PC-9 (cell line): ENCODE results near the gene MAEL. TPM values are rescaled to one million over a fixed set of nuclear protein-coding genes. Genes with fewer than 3 reads are reported as not detected.
A peak's percentile ranks its signal among the peaks of the same experiment; 100 is the strongest.

ENCODE experiments used
- BruUV-seq: library from RNA; stranded (reverse); fragments of 400-500 nt; replicated peaks from 2 replicates; lab custom pipeline; 2021; lab: Mats Ljungman, UMichigan
- CTCF ChIA-PET: fragments of 300-600 bp; sonication (Branson Sonifier 250); formaldehyde crosslinking; loops from one replicate; lab custom pipeline; 2022; ENCODE audit warnings: antibody characterized with exemption; lab: Charles Lee
- POLR2A ChIA-PET: fragments of 300-600 bp; sonication (Branson Sonifier 250); formaldehyde crosslinking; loops from one replicate; lab custom pipeline; 2022; ENCODE audit warnings: antibody characterized with exemption; ENCODE audit not compliant: unreplicated experiment; lab: Charles Lee
- DNase-seq, 2 experiments: peaks; one replicate each; pipeline versions ENCODE4 v3.0.0 to v3.0.0-alpha.2; 2015 to 2022; ENCODE audit warnings: mixed read lengths in 1 of 2
- H2AFZ ChIP-seq: fragments of 200-600 bp; sonication (generic); 2 replicates; pipeline ENCODE4 v1.8.1; 2017; ENCODE audit warnings: antibody characterized with exemption
- H3F3A ChIP-seq: fragments of 200-600 bp; sonication (generic); 2 replicates; pipeline ENCODE4 v1.8.1; 2017; ENCODE audit warnings: antibody characterized with exemption, mild to moderate bottlenecking, low read depth; ENCODE audit not compliant: insufficient read depth
- H3K27ac ChIP-seq: fragments of 200-600 bp; sonication (generic); 2 replicates; pipeline ENCODE4 v1.6.1; 2016; ENCODE audit warnings: mixed run types
- H3K27me3 ChIP-seq: fragments of 200-600 bp; sonication (generic); 2 replicates; pipeline ENCODE4 v1.6.1; 2016; ENCODE audit warnings: low read depth, mixed run types; ENCODE audit not compliant: insufficient read depth
- H3K36me3 ChIP-seq: fragments of 200-600 bp; sonication (generic); 2 replicates; pipeline ENCODE4 v1.6.1; 2016; ENCODE audit warnings: low read depth, mixed run types
- H3K4me1 ChIP-seq: fragments of 200-600 bp; sonication (generic); replicated peaks from 2 replicates; pipeline ENCODE4 v1.6.1; 2016; ENCODE audit warnings: mixed run types; ENCODE audit not compliant: insufficient read depth
- H3K4me2 ChIP-seq: fragments of 200-600 bp; sonication (generic); 2 replicates; pipeline ENCODE4 v1.6.1; 2017; ENCODE audit warnings: mixed run types
- H3K4me3 ChIP-seq: fragments of 200-600 bp; sonication (generic); 2 replicates; pipeline ENCODE4 v1.6.1; 2016; ENCODE audit warnings: mixed run types
- H3K79me2 ChIP-seq: fragments of 200-600 bp; sonication (generic); 2 replicates; pipeline ENCODE4 v1.6.1; 2017; ENCODE audit warnings: low read depth, mixed run types
- H3K9me2 ChIP-seq: fragments of 200-600 bp; sonication (generic); 2 replicates; pipeline ENCODE4 v1.8.1; 2017; ENCODE audit warnings: mild to moderate bottlenecking; ENCODE audit not compliant: insufficient read depth
- H3K9me3 ChIP-seq: fragments of 200-600 bp; sonication (generic); 2 replicates; pipeline ENCODE4 v1.8.1; 2016; ENCODE audit warnings: low read depth; ENCODE audit not compliant: insufficient read depth
- H4K20me1 ChIP-seq: fragments of 200-600 bp; sonication (generic); 2 replicates; pipeline ENCODE4 v1.8.1; 2017; ENCODE audit not compliant: insufficient read depth
- CTCF ChIP-seq: fragments of 200-600 bp; sonication (generic); conservative IDR thresholded peaks from 2 replicates; pipeline ENCODE4 v1.6.1; 2017; ENCODE audit warnings: mixed run types, antibody characterized with exemption, mild to moderate bottlenecking, moderate library complexity
- EZH2 ChIP-seq: fragments of 200-600 bp; sonication (generic); IDR thresholded peaks from 2 replicates; pipeline ENCODE4 v1.8.0; 2017; ENCODE audit warnings: antibody characterized with exemption, low read depth
- intact Hi-C: fragments of 100-400 bp; cut with micrococcal nuclease; formaldehyde crosslinking; loops from one replicate; pipeline ENCODE4 v1.10.0; 2022; ENCODE audit not compliant: unreplicated experiment
- total RNA-seq: library from RNA; stranded (reverse); gene quantifications from 2 replicates; pipeline ENCODE4 v1.2.3, GENCODE V29; 2021

The MAEL gene
- total RNA-seq, 1 experiment from 2014 or later = not detected

GRCh38 chr1:167043752-167044488 is 54.8 kb downstream of the MAEL start:
- TF ChIP-seq CTCF (no peak), EZH2 (no peak)
- peak overlapping the region; percentile 47 for H3K4me3 ChIP-seq
- H3K27me3 ChIP-seq = peaks cover 15% of the 10 kb centered on the region
- intact Hi-C loops = no loop called here
- ChIA-PET CTCF (interaction anchor here (0.6 to 1.1 kb wide), 2 partner anchors 134 to 558 kb away, joined by 3 to 12 read pairs; no protein-coding TSS in a partner anchor), POLR2A (no interaction called here)
- no peaks in the 10 kb centered on the region for H3K4me1 ChIP-seq
- peak overlapping the region; percentile 59 for H3K4me2 ChIP-seq
- peak; percentile 50 to 55 for DNase-seq
- no peaks in the 10 kb centered on the region for H3K9me3 ChIP-seq
- H3K79me2 ChIP-seq = no peaks in the 10 kb centered on the region
- H2AFZ ChIP-seq = peak overlapping the region; percentile 83
- H3K36me3 ChIP-seq = no peaks in the 10 kb centered on the region
- H3K27ac ChIP-seq = no peak overlapping the region
- H3F3A ChIP-seq = no peaks in the 10 kb centered on the region
- no TSS peak for BruUV-seq
- no peaks in the 10 kb centered on the region for H3K9me2 ChIP-seq
- H4K20me1 ChIP-seq = no peaks in the 10 kb centered on the region

GRCh38 chr1:167051907-167052306 is 62.8 kb downstream of the MAEL start:
- TF ChIP-seq EZH2 (no peak), CTCF (no peak)
- Histone ChIP-seq H3K4me1 (no peaks in the 10 kb centered on the region), H4K20me1 (no peaks in the 10 kb centered on the region), H3K79me2 (no peaks in the 10 kb centered on the region), H3K4me2 (no peak overlapping the region), H3K4me3 (no peak overlapping the region), H3K27me3 (no peaks in the 10 kb centered on the region), H3F3A (peaks cover 2% of the 10 kb centered on the region; the same call in 1 of the 2 replicates), H2AFZ (no peak overlapping the region), H3K9me3 (no peaks in the 10 kb centered on the region), H3K9me2 (no peaks in the 10 kb centered on the region), H3K27ac (no peak overlapping the region), H3K36me3 (no peaks in the 10 kb centered on the region)
- intact Hi-C loops = no loop called here
- POLR2A ChIA-PET = no interaction called here
- CTCF ChIA-PET = no interaction called here
- DNase-seq = no peak
- BruUV-seq = no TSS peak

GRCh38 chr1:167052389-167052788 is 63.3 kb downstream of the MAEL start:
- Histone ChIP-seq H3K36me3 (no peaks in the 10 kb centered on the region), H3K9me3 (no peaks in the 10 kb centered on the region), H3K79me2 (no peaks in the 10 kb centered on the region), H3F3A (peaks cover 4% of the 10 kb centered on the region; the same call in 1 of the 2 replicates), H4K20me1 (no peaks in the 10 kb centered on the region), H2AFZ (no peak overlapping the region), H3K9me2 (no peaks in the 10 kb centered on the region), H3K4me2 (no peak overlapping the region), H3K27me3 (no peaks in the 10 kb centered on the region), H3K4me3 (no peak overlapping the region), H3K4me1 (no peaks in the 10 kb centered on the region; the same call in 1 of the 2 replicates), H3K27ac (no peak overlapping the region)
- no peak for TF ChIP-seq EZH2
- TF ChIP-seq CTCF = peak; percentile 63
- DNase-seq = no peak
- intact Hi-C loops = no loop called here
- no TSS peak for BruUV-seq
- POLR2A ChIA-PET = no interaction called here
- CTCF ChIA-PET = no interaction called here
